Pancreas (tissue), 10 donors: ENCODE results near the gene CAPN12. TPM values are rescaled to one million over a fixed set of nuclear protein-coding genes. Genes with fewer than 3 reads are reported as not detected.
A peak's percentile ranks its signal among the peaks of the same experiment; 100 is the strongest.

Experiments
- ATAC-seq, 4 donors: fragments of 200-7000 bp; cut with Tn5 transposase; one replicate each; pipeline versions ENCODE4 v1.8.0 to v1.9.1; 2020; ENCODE audit warnings: mild to moderate bottlenecking in 4 of 4, moderate library complexity in 4 of 4
- DNase-seq, 6 donors: peaks; one replicate each; pipeline ENCODE4 v3.0.0-alpha.2; 2020
- FAIRE-seq: peaks from 2 replicates; lab custom pipeline; 2012; peaks lifted over from hg19 to GRCh38; lab: Jason Lieb, UNC
- H3K27ac ChIP-seq, 4 donors: fragments of 200-600 bp; sonication (generic); 1 replicate in 3 of 4; 2 replicates in 1 of 4; pipeline versions ENCODE4 v1.5.0 to v1.8.0; 2020
- H3K27me3 ChIP-seq, 4 donors: fragments of 200-600 bp; one replicate each; pipeline ENCODE4 v1.8.0; 2021
- H3K36me3 ChIP-seq, 3 donors: fragments of 200-600 bp; sonication (generic) in 1 of 3; one replicate each; pipeline versions ENCODE4 v1.5.0 to v1.8.0; 2020 to 2021
- H3K4me1 ChIP-seq, 3 donors: fragments of 200-600 bp; one replicate each; pipeline ENCODE4 v1.8.0; 2021
- H3K4me3 ChIP-seq, 4 donors: fragments of 200-600 bp; sonication (generic) in 2 of 4; one replicate each; pipeline versions ENCODE4 v1.5.0 to v1.8.0; 2020 to 2021
- H3K9me3 ChIP-seq, 4 donors: fragments of 200-600 bp; one replicate each; pipeline ENCODE4 v1.8.0; 2021
- WGBS, 2 donors: extraction: QIAGEN DNeasy Blood & Tissue Kit; methylation state at CpG; one replicate each; pipeline ENCODE4 v1.1.7; 2013; 5-methylcytosine and 5-hydroxymethylcytosine counted together
- intact Hi-C, 3 donors: fragments of 100-400 bp; cut with DNase I; formaldehyde crosslinking; loops; one replicate each; pipeline versions ENCODE4 v1.11.1 to v1.14.2; 2022
- polyA plus RNA-seq, 2 donors: library from polyadenylated mRNA; stranded (reverse); fragments of 200-250 nt; gene quantifications; one replicate each; pipeline ENCODE4 v1.2.3, GENCODE V29; 2013
- total RNA-seq, 6 donors: library from RNA; stranded (reverse); fragmentation: NEBNext Ultra II Directional in 4 of 6; extraction: Animal tissue kit (Norgen Biotek cat#: 25700) in 4 of 6; gene quantifications; one replicate each; pipeline versions ENCODE4 v1.2.1 to v1.2.4, GENCODE V29; 2021 to 2023
- TF ChIP-seq, protein P1 (sequence below), 4 donors: fragments of 200-600 bp; sonication (generic) in 3 of 4; IDR thresholded peaks; one replicate each; pipeline versions ENCODE4 v1.5.0 to v1.8.0; 2021; ENCODE audit warnings: antibody characterized with exemption in 4 of 4
- donor health status: healthy with polysubstance abuse.
- donor health status: DM: no; HTN: no; CAD: no; lungs with moderate emphysema.
- donor health status: DM: no; HTN: no; CAD: no.
- donor health status: control.
- donor health status: control.
- donor health status: Bipolar disorder and iron deficiency.
- donor health status: DM: yes; HTN: yes; CAD: no.
- donor health status: DM: no; HTN: no; CAD: no.
- donor health status: DM: no; HTN: no; CAD: no.
- donor health status: DM: yes; HTN: yes; CAD: no.

CAPN12 gene
- total and polyA plus RNA-seq, 8 donors = 2.3 to 46.3 (median 8.0) TPM

DNA sequence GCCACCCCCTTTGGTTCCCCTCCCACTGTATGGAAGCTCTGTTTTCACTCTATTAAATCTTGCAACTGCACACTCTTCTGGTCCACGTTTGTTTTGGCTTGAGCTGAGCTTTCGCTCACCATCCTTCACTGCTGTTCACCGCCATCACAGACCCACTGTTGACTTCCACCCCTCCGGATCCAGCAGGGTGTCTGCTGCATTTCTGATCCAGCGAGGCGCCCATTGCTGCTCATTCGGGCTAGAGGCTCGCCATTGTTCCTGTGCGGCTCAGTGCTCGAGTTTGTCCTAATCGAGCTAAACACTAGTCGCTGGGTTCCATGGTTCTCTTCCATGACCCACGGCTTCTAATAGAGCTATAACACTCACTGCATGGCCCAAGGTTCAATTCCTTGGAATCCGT lies 54.1 kb downstream of the CAPN12 start:
- no peaks in the 10 kb centered on the region for H3K9me3 ChIP-seq
- peaks cover 14 to 60% (median 35%) of the 10 kb centered on the region in 3 donors for H3K4me1 ChIP-seq
- H3K27me3 ChIP-seq = no peaks in the 10 kb centered on the region
- H3K4me3 ChIP-seq = no peak overlapping the region
- no peak for FAIRE-seq
- WGBS, 2 donors = 94 to 95% methylated on average over 14 of the region's 14 CpGs
- peaks cover 0 to 3% (median 0%) of the 10 kb centered on the region in 3 donors for H3K36me3 ChIP-seq
- intact Hi-C loops = no loop called here
- no peak for ATAC-seq
- H3K27ac ChIP-seq = no peak overlapping the region
- DNase-seq = no peak
- TF ChIP-seq, protein P1, sequence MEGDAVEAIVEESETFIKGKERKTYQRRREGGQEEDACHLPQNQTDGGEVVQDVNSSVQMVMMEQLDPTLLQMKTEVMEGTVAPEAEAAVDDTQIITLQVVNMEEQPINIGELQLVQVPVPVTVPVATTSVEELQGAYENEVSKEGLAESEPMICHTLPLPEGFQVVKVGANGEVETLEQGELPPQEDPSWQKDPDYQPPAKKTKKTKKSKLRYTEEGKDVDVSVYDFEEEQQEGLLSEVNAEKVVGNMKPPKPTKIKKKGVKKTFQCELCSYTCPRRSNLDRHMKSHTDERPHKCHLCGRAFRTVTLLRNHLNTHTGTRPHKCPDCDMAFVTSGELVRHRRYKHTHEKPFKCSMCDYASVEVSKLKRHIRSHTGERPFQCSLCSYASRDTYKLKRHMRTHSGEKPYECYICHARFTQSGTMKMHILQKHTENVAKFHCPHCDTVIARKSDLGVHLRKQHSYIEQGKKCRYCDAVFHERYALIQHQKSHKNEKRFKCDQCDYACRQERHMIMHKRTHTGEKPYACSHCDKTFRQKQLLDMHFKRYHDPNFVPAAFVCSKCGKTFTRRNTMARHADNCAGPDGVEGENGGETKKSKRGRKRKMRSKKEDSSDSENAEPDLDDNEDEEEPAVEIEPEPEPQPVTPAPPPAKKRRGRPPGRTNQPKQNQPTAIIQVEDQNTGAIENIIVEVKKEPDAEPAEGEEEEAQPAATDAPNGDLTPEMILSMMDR (IDR thresholded peaks at IDR 0.05) = no peak

DNA sequence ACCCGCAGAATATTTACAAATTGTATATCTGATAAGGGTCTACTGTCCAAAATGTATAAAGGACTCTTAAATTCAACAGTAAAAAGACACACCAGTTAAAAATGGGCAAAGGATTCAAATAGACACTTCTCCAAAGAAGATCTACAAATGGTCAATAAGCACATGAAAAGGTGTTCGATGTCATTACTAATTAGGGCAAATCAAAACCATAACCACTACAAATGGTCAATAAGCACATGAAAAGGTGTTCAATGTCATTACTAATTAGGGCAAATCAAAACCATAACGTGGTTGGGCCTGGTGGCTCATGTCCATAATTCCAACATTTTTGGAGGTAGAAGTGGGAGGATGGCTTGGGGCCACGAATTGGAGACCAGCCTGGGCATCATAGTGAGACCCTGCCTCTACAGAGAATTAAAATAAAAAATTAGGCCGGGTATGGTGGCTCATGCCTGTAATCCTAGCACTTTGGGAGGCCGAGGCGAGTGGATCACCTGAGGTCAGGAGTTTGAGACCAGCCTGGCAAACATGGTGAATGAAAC lies 56.4 kb downstream of the CAPN12 start:
- peak overlapping the region in 3 of 4 donors; percentile 7 to 97 (median 14) for H3K27ac ChIP-seq
- H3K9me3 ChIP-seq = no peaks in the 10 kb centered on the region
- H3K4me3 ChIP-seq = no peak overlapping the region
- no peak for FAIRE-seq
- H3K36me3 ChIP-seq = no peaks in the 10 kb centered on the region
- intact Hi-C loops = no loop called here
- H3K4me1 ChIP-seq = peaks cover 34 to 65% (median 55%) of the 10 kb centered on the region in 3 donors
- DNase-seq = no peak
- TF ChIP-seq, protein P1 (IDR thresholded peaks at IDR 0.05) = no peak
- ATAC-seq = no peak
- 85 to 86% methylated on average over 7 of the region's 7 CpGs for WGBS, 2 donors
- no peaks in the 10 kb centered on the region for H3K27me3 ChIP-seq

DNA sequence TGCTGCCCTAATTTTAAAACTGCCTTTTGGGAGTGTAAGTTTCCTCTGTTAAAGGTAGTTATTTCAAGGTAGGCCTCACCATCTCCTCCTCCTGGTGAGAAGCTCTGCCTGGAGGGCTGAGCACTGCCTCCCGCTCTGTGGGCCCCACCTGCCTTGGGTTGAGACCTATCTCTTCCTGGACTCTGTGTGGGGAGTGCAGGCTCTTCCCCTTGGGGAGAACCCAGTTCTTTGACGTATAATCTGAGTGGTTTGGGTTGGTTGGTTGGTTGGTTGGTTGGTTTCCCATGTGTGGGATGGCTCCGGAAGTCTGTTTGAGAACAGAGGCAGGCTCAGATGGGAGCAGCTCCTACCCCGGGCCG lies 57.8 kb downstream of the CAPN12 start:
- H3K27me3 ChIP-seq = no peaks in the 10 kb centered on the region
- no peaks in the 10 kb centered on the region for H3K36me3 ChIP-seq
- peaks cover 43 to 69% (median 67%) of the 10 kb centered on the region in 3 donors for H3K4me1 ChIP-seq
- 84 to 87% methylated on average over 5 of the region's 5 CpGs for WGBS, 2 donors
- ATAC-seq (no peak), DNase-seq (peak in 1 of 6 donors; percentile 49), FAIRE-seq (no peak)
- peak overlapping the region; percentile 89 to 99 (median 96) for H3K27ac ChIP-seq
- TF ChIP-seq, protein P1 (IDR thresholded peaks at IDR 0.05) = no peak
- H3K9me3 ChIP-seq = no peaks in the 10 kb centered on the region
- H3K4me3 ChIP-seq = no peak overlapping the region
- intact Hi-C loops = no loop called here

DNA sequence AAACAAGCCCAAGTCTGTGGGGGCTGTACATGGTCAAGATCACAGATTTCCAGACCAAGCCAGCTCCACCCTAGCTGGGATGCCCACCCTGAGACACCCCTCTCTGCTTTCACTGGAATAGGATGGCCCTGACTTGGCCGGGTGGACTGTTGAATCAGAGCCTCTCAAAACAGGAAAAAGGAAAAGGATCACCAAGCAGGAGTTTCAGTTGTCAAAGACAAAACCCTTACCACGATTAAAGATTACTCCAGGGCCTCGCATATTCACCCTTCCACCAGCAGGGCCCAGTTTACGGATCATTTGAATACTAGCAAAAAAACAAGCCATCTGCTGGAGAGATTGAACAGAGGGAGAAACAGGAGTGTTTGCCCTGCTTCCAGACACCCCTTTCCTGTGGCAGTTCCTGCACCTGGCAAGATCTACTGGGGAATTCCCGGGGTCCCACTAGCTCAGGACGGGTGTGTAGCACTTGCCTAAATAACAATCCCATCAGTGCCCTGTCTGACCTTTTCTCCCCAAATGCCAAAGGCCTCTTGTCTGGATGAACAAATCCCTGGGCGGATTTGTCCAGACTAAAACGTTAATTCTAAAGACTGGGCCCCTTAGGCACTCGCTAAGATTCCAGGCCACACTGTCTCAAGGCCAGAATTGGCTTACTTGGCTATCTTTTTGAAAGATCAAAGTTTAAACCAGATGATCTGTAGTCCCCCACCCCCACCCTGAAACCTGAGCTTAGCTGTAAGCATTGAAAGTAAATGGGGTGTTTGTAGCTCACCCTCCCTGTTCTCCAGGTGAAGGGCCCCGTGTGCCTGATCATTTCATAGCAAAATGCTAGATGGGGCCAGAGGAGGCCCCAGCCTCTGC lies 58.4 kb downstream of the CAPN12 start:
- Histone ChIP-seq H3K27ac (peak overlapping the region; percentile 89 to 99 (median 96)), H3K9me3 (no peaks in the 10 kb centered on the region), H3K27me3 (no peaks in the 10 kb centered on the region), H3K36me3 (no peaks in the 10 kb centered on the region), H3K4me3 (no peak overlapping the region), H3K4me1 (peaks cover 43 to 73% (median 70%) of the 10 kb centered on the region in 3 donors)
- FAIRE-seq (no peak), DNase-seq (peak in 1 of 6 donors; percentile 38), ATAC-seq (peak in 3 of 4 donors; percentile 7 to 23 (median 16))
- TF ChIP-seq, protein P1 (IDR thresholded peaks at IDR 0.05) = peak in 3 of 4 donors; percentile 23 to 40 (median 32)
- intact Hi-C loops = no loop called here
- WGBS, 2 donors = 13 to 14% methylated on average over 10 of the region's 10 CpGs
